HepG2 (cell line): ENCODE measurements around the gene C4BPA. TPM values are rescaled to one million over a fixed set of nuclear protein-coding genes. Genes with fewer than 3 reads are reported as not detected.
A peak's percentile ranks its signal among the peaks of the same experiment; 100 is the strongest.

Experiments used
- AGO1 ChIP-seq: fragments of 200-400 bp; formaldehyde crosslinking; IDR thresholded peaks from 2 replicates; pipeline ENCODE4 v1.6.1; 2017; ENCODE audit warnings: mild to moderate bottlenecking, low read depth, low read length, moderate library complexity; ENCODE audit not compliant: poor library complexity, severe bottlenecking
- DPF2 ChIP-seq: sonication (generic); formaldehyde crosslinking; IDR thresholded peaks from 2 replicates; pipeline ENCODE4 v1.4.0; 2020; ENCODE audit warnings: mild to moderate bottlenecking, low read depth, missing genetic modification reagents, borderline replicate concordance
- FLYWCH1 ChIP-seq: sonication (generic); formaldehyde crosslinking; IDR thresholded peaks from 2 replicates; pipeline ENCODE4 v1.8.1; 2023; ENCODE audit warnings: mild to moderate bottlenecking, missing genetic modification reagents
- MED13 ChIP-seq: sonication (generic); formaldehyde crosslinking; IDR thresholded peaks from 2 replicates; pipeline ENCODE4 v1.5.0; 2020; ENCODE audit warnings: missing genetic modification reagents
- NAIF1 ChIP-seq: sonication (generic); formaldehyde crosslinking; IDR thresholded peaks from 2 replicates; pipeline ENCODE4 v1.5.0; 2020; ENCODE audit warnings: mild to moderate bottlenecking, missing genetic modification reagents, borderline replicate concordance
- RBM22 ChIP-seq: fragments of 200-400 bp; formaldehyde crosslinking; optimal IDR thresholded peaks from 2 replicates; pipeline ENCODE3; 2017; ENCODE audit warnings: mild to moderate bottlenecking, low read length, moderate library complexity
- RFXANK ChIP-seq: IDR thresholded peaks from 2 replicates; pipeline ENCODE4 v1.6.1; 2016
- ZBTB7A ChIP-seq: sonication (generic); formaldehyde crosslinking; IDR thresholded peaks from 2 replicates; pipeline ENCODE4 v1.8.0; 2022; ENCODE audit warnings: mild to moderate bottlenecking, missing genetic modification reagents
- ZFP82 ChIP-seq: sonication (generic); formaldehyde crosslinking; IDR thresholded peaks from 2 replicates; pipeline ENCODE4 v1.5.1; 2020; ENCODE audit warnings: mild to moderate bottlenecking, missing genetic modification reagents, borderline replicate concordance
- ZMYM4 ChIP-seq: sonication (generic); formaldehyde crosslinking; IDR thresholded peaks from 2 replicates; pipeline ENCODE4 v1.8.1; 2023; ENCODE audit warnings: mild to moderate bottlenecking, missing genetic modification reagents
- ZNF737 ChIP-seq: sonication (generic); formaldehyde crosslinking; IDR thresholded peaks from 2 replicates; pipeline ENCODE4 v1.5.0; 2020; ENCODE audit warnings: missing genetic modification reagents, mild to moderate bottlenecking, borderline replicate concordance
- ZNF788 ChIP-seq: sonication (generic); formaldehyde crosslinking; IDR thresholded peaks from 2 replicates; pipeline ENCODE4 v1.5.0; 2020; ENCODE audit warnings: mild to moderate bottlenecking, missing genetic modification reagents, borderline replicate concordance
- ZNF816 ChIP-seq: sonication (generic); formaldehyde crosslinking; IDR thresholded peaks from 2 replicates; pipeline ENCODE4 v1.8.0; 2022; ENCODE audit warnings: missing genetic modification reagents, mild to moderate bottlenecking, borderline replicate concordance
- ZZZ3 ChIP-seq: sonication (generic); formaldehyde crosslinking; IDR thresholded peaks from 2 replicates; pipeline ENCODE4 v1.4.0; 2020; ENCODE audit warnings: missing genetic modification reagents, mild to moderate bottlenecking, borderline replicate concordance
- polyA plus RNA-seq, 8 experiments: library from polyadenylated mRNA; depleted of rRNA in 3 of 8; stranded (reverse) in 7 of 8; unstranded in 1 of 8; fragments of >200 nt; fragmentation: Illumina TruSeq in 4 of 8; extraction: Trizol in 4 of 8; gene quantifications; 2 replicates each; pipeline versions ENCODE4 v1.2.1 to v1.2.3, GENCODE V29; 2011 to 2016; ENCODE audit warnings: low read depth in 4 of 8, missing spikeins in 1 of 8, mixed read lengths in 1 of 8; ENCODE audit not compliant: insufficient read depth in 1 of 8
- total RNA-seq, 5 experiments: library from RNA; depleted of rRNA; stranded (reverse); fragments of >200 nt; fragmentation: Illumina TruSeq; extraction: Trizol; gene quantifications; 2 replicates each; pipeline ENCODE4 v1.2.3, GENCODE V29; 2016; ENCODE audit warnings: low read depth in 1 of 5
- TF ChIP-seq, protein P1 (sequence below): sonication (generic); formaldehyde crosslinking; IDR thresholded peaks from 2 replicates; pipeline ENCODE4 v1.4.0; 2020; ENCODE audit warnings: mild to moderate bottlenecking, missing genetic modification reagents
- TF ChIP-seq, protein P2 (sequence below): sonication (generic); formaldehyde crosslinking; IDR thresholded peaks from 2 replicates; pipeline ENCODE4 v1.8.0; 2022; ENCODE audit warnings: low read depth, missing genetic modification reagents
- TF ChIP-seq, protein P3 (sequence below): sonication (generic); formaldehyde crosslinking; IDR thresholded peaks from 2 replicates; pipeline ENCODE4 v1.5.0; 2020; ENCODE audit warnings: mild to moderate bottlenecking, low read depth, missing genetic modification reagents, borderline replicate concordance
- TF ChIP-seq, protein P4 (sequence below): sonication (generic); formaldehyde crosslinking; IDR thresholded peaks from 2 replicates; pipeline ENCODE4 v1.9.0; 2021; ENCODE audit warnings: missing genetic modification reagents, borderline replicate concordance
- TF ChIP-seq, protein P5 (sequence below): sonication (generic); formaldehyde crosslinking; IDR thresholded peaks from 2 replicates; pipeline ENCODE4 v1.4.0; 2020; ENCODE audit warnings: missing genetic modification reagents

The C4BPA gene
- total and polyA plus RNA-seq, 2 of the 13 experiments (the other 11 are each of a cell fraction or from before 2014, with no cell fraction given) = 32.1 to 60.1 TPM

DNA sequence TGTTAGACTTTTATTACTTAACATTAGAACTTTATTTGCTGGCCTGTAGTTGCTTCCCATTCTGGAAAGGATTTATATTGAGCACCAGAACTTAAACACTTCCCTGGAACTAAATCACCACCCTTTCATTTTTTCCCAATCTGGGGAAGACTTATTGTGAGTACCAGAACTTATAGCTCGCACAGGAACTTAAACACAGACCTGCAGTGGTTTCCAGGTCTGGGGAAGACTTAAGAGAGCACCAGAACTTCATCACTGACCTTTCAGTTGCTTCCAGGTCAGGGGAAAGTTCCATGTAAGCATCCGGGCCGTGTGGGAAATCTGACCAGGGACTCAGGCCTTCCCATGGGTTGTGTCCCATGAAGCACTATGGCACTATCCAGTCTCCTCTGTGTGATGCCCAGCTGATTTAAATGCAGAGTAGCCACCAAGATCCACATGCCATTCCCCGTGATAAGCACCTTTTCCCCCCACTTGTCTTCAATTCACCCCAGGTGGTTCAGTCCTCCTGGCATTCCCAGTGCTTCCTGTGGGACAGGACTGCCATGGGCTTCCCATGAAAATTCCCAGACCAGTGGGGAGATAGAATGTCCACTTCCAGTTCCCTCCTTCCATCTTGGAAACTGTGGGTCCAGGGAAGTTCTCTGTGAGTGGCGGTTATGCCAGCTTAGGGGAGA is 48.9 kb downstream of the C4BPA start (continued):
- TF ChIP-seq, protein P1, sequence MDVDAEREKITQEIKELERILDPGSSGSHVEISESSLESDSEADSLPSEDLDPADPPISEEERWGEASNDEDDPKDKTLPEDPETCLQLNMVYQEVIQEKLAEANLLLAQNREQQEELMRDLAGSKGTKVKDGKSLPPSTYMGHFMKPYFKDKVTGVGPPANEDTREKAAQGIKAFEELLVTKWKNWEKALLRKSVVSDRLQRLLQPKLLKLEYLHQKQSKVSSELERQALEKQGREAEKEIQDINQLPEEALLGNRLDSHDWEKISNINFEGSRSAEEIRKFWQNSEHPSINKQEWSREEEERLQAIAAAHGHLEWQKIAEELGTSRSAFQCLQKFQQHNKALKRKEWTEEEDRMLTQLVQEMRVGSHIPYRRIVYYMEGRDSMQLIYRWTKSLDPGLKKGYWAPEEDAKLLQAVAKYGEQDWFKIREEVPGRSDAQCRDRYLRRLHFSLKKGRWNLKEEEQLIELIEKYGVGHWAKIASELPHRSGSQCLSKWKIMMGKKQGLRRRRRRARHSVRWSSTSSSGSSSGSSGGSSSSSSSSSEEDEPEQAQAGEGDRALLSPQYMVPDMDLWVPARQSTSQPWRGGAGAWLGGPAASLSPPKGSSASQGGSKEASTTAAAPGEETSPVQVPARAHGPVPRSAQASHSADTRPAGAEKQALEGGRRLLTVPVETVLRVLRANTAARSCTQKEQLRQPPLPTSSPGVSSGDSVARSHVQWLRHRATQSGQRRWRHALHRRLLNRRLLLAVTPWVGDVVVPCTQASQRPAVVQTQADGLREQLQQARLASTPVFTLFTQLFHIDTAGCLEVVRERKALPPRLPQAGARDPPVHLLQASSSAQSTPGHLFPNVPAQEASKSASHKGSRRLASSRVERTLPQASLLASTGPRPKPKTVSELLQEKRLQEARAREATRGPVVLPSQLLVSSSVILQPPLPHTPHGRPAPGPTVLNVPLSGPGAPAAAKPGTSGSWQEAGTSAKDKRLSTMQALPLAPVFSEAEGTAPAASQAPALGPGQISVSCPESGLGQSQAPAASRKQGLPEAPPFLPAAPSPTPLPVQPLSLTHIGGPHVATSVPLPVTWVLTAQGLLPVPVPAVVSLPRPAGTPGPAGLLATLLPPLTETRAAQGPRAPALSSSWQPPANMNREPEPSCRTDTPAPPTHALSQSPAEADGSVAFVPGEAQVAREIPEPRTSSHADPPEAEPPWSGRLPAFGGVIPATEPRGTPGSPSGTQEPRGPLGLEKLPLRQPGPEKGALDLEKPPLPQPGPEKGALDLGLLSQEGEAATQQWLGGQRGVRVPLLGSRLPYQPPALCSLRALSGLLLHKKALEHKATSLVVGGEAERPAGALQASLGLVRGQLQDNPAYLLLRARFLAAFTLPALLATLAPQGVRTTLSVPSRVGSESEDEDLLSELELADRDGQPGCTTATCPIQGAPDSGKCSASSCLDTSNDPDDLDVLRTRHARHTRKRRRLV (CRISPR knock-in tag) = peak; percentile 55; the same call in 1 of the 2 replicates
- TF ChIP-seq ZFP82 (CRISPR knock-in tag) = no peak
- TF ChIP-seq, protein P2, sequence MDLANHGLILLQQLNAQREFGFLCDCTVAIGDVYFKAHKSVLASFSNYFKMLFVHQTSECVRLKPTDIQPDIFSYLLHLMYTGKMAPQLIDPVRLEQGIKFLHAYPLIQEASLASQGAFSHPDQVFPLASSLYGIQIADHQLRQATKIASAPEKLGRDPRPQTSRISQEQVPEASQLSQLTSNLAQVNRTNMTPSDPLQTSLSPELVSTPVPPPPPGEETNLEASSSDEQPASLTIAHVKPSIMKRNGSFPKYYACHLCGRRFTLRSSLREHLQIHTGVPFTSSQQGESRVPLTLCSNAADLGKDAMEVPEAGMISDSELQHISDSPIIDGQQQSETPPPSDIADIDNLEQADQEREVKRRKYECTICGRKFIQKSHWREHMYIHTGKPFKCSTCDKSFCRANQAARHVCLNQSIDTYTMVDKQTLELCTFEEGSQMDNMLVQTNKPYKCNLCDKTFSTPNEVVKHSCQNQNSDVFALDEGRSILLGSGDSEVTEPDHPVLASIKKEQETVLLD = no peak
- no peak for TF ChIP-seq AGO1
- TF ChIP-seq FLYWCH1 (CRISPR knock-in tag) = no peak
- TF ChIP-seq, protein P3, sequence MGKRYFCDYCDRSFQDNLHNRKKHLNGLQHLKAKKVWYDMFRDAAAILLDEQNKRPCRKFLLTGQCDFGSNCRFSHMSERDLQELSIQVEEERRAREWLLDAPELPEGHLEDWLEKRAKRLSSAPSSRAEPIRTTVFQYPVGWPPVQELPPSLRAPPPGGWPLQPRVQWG (CRISPR knock-in tag) = no peak
- no peak for TF ChIP-seq ZNF816 (CRISPR knock-in tag)
- TF ChIP-seq ZMYM4 = peak; percentile 95
- TF ChIP-seq MED13 (CRISPR knock-in tag) = no peak
- TF ChIP-seq, protein P4, sequence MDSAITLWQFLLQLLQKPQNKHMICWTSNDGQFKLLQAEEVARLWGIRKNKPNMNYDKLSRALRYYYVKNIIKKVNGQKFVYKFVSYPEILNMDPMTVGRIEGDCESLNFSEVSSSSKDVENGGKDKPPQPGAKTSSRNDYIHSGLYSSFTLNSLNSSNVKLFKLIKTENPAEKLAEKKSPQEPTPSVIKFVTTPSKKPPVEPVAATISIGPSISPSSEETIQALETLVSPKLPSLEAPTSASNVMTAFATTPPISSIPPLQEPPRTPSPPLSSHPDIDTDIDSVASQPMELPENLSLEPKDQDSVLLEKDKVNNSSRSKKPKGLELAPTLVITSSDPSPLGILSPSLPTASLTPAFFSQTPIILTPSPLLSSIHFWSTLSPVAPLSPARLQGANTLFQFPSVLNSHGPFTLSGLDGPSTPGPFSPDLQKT (CRISPR knock-in tag) = no peak
- no peak for TF ChIP-seq NAIF1 (CRISPR knock-in tag)
- TF ChIP-seq ZNF737 (CRISPR knock-in tag) = no peak
- TF ChIP-seq ZZZ3 (CRISPR knock-in tag) = no peak
- TF ChIP-seq RFXANK (CRISPR knock-in tag) = no peak
- TF ChIP-seq ZNF788 = peak; percentile 45; the same call in 1 of the 2 replicates
- no peak for TF ChIP-seq DPF2
- no peak for TF ChIP-seq RBM22
- peak; percentile 71; the same call in 1 of the 2 replicates for TF ChIP-seq ZBTB7A
- TF ChIP-seq, protein P5, sequence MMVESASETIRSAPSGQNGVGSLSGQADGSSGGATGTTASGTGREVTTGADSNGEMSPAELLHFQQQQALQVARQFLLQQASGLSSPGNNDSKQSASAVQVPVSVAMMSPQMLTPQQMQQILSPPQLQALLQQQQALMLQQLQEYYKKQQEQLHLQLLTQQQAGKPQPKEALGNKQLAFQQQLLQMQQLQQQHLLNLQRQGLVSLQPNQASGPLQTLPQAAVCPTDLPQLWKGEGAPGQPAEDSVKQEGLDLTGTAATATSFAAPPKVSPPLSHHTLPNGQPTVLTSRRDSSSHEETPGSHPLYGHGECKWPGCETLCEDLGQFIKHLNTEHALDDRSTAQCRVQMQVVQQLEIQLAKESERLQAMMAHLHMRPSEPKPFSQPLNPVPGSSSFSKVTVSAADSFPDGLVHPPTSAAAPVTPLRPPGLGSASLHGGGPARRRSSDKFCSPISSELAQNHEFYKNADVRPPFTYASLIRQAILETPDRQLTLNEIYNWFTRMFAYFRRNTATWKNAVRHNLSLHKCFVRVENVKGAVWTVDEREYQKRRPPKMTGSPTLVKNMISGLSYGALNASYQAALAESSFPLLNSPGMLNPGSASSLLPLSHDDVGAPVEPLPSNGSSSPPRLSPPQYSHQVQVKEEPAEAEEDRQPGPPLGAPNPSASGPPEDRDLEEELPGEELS (CRISPR knock-in tag) = peak; percentile 22; the same call in 1 of the 2 replicates
